Hematopoietic multipotent progenitor cell (in vitro differentiated cells): ENCODE measurements around the gene AGBL4. TPM values are rescaled to one million over a fixed set of nuclear protein-coding genes. Genes with fewer than 3 reads are reported as not detected.
"Not testable (repeated sequence)": the region's sequence is repeated elsewhere in the genome, so short reads cannot be mapped to it uniquely, and the experiment has no call there.

Experiments used
- DNase-seq, 3 donors: peaks; one replicate each; pipeline ENCODE4 v3.0.0-alpha.2; 2011 to 2015; ENCODE audit warnings: low read depth in 2 of 3, low spot score in 2 of 3
- total RNA-seq: library from RNA; depleted of rRNA; stranded (reverse); fragments of >200 nt; gene quantifications from one replicate; pipeline ENCODE4 v1.2.3, GENCODE V29; 2012

Gene AGBL4
- total RNA-seq, 1 donor = 0.54 TPM

DNA sequence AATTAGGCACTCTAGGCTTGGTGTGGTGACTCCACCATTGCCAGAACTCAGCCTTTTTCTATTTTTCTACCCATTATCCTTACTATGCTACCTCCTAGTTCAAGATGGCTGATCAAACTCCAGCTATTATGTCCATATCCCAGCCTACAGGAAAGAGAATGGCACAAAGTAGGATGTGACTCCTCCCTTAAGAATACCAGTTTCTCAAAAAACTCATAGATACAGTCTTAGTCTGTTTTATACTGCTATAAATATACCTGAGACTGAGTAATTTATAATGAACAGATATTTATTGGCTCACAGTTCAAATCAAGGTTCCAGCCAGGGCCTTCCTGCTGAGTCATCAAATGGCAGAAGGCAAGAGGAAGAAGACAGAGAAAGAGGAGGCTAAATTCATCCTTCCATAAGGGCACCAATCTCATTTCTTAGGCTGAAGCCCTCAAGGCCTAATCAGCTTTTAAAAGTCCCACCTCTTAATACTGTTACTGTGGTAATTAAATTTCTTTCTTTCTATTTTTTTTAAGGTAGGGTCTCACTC, 704.3 kb downstream of the AGBL4 start:
- DNase-seq = no peak

DNA sequence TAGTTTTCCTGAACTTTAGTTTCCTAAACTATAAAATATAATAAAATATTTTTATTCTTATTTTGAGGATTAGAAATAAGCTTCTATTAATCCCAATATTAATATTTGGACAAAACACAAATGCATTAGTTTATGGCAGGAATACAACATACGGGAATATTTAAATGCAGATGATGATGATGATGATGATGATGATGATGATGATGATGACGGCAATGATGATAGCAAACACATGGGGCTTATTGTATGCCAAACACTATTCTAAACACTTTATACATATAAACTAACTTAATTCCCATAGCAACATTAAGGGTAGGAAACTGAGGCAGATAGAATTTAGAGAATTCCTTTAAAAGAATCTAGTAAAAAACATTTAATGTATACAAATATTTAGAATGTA, 705.5 kb downstream of the AGBL4 start:
- no peak for DNase-seq

DNA sequence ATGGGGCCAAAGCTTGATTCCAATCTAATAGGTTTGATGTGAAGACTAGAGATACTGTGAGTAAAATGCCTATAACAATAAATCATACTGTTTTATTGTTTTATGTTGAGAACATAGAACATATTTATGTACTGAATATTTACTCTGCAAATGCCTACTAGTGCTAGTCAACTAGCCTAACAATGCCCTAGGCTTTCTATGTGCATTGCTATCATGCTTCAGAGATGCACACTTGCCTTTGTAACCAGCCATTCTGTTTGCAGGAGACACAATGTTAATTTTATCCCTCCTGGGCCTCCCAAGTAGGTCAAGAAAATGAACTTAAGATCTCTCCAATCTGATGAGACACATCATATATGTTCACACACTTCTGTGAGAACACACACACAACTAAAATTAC, 716.3 kb downstream of the AGBL4 start:
- DNase-seq = no peak

DNA sequence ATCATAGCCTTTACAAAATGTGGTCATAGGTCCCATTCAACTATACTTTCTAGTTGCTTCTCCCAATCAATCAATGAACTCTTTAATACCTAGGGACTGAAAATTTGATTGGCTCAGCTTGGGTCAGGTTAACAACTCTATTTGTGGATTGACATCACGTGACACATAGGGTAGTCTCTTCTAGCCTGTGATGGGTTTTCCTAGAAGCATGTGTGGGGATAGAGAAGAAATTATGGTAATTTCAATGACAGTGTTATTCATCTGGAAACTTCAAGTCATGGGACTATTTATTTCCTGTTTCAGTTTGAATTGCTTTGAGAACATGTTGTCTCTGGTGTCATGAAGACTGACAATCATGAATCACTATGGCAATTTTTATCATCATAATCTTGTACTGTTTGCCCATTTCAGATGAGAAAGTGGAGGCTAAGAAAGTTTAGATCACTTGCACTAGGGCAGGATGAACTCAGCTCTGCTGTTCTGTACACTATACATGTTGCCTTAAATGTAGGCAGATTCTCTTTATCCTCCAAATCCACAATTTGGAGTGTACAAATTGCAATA, 717.2 kb downstream of the AGBL4 start:
- DNase-seq = no peak

DNA sequence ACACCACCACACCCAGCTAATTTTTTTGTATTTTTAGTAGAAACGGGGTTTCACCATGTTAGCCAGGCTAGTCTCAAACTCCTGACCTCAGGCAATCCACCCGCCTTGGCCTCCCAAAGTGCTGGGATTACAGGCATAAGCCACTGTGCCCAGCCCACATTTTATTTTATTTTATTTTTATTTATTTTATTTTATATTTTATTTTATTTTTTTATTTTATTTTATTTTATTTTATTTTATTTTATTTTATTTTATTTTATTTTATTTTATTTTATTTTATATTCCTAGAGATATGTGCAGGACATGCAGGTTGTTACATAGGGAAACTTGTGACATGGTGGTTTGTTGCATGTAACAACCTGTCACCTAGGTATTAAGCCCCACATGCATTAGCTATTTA, 721.4 kb downstream of the AGBL4 start:
- DNase-seq = not testable (repeated sequence)

DNA sequence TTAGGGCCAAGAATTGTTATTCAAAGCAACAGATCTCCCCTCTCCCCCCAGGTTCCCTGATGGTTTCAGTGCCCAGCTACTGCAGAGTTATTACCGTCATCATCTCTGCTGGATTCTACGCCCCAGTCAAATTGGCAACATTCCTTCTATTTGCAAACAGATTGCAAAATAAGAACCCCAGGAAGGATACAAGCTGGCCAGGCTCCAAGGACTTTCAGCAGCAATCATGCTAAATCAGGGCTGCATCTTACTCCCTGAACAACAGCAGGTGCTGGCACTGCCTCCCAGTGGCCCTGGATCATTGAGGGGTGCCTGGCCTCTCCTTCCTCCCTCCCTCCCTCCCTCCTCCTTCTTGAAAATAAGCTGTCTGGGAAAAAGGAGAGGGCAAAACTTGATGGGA, 725.5 kb downstream of the AGBL4 start:
- no peak for DNase-seq

DNA sequence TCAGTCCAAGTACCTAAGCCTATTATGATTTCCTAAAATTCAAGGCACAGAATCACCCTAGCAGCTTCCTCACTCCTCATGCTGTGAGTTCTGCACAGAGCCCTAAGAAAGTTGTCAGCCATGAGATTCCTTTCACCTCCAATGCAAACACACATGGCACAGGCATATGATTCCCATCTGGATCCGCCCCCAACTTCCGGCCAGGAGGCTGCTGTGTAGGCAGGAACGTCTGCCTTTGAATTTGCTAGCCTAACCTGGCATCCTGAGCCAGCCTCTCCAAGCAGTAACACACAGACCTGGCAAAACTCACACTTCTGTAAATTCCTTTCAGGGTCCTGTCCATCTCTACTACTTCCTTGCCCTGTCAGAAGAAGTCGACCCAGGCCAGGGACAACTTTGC, 726.0 kb downstream of the AGBL4 start:
- DNase-seq = no peak

DNA sequence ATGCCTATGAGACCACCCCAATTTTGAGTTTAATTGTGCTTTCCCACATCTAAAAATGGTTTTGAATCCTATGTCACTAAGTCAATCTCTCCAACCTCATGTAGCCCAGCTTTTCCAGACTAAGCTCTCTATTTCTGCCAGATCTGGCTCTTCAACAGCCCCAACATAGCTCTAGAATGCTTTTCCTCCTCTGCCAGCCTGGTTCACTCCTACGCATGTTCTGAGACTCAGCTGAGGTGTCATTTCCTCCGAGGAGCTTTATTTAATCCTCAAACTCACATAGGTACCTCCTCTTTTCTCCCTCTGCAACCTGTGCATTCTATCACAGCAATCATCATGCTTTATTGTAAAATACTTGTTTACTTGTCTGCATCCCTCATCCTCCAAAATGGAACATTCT, 729.2 kb downstream of the AGBL4 start:
- no peak for DNase-seq

DNA sequence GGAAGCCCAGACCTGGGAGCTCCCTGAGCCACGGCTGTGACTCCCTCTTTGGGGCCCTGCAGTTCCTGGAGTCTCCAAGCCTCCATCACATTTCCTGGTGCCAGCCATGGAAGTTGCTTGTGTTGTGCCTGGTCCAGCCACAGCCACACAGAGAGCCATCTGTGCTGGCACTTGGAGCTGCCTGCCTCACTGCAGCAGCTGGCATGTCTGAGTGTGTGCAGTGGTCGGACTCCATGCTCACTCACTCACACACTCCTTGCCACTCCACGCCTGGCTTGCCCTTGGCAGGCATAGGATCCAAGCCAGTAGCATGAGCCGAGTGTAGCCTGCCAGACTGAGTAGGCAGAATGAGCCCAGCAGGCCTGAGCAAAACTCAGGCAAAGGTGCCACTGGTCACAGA, 730.7 kb downstream of the AGBL4 start:
- no peak for DNase-seq

DNA sequence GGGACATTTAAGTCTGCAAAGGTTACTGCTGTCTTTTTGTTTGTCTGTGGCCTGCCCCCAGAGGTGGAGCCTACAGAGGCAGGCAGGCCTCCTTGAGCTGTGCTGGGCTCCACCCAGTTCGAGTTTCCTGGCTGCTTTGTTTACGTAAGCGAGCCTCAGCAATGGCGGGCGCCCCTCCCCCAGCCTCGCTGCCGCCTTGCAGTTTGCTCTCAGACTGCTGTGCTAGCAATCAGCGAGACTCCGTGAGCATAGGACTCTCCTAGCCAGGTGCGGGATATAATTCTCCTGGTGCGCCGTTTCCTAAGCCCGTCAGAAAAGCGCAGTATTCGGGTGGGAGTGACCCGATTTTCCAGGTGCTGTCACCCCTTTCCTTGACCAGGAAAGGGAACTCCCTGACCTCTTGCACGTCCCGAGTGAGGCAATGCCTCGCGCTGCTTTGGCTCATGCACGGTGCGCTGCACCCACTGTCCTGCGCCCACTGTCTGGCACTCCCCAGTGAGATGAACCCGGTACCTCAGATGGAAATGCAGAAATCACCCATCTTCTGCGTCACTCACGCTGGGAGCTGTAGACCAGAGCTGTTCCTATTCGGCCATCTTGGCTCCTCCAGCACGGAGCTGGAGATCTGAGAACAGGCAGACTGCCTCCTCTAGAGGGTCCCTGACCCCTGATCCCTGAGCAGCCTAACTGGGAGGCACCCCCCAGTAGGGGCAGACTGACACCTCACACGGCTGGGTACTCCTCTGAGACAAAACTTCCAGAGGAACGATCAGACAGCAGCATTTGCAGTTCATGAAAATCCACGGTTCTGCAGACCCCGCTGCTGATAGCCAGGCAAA, 766.3 kb downstream of the AGBL4 start:
- DNase-seq = not testable (repeated sequence)

DNA sequence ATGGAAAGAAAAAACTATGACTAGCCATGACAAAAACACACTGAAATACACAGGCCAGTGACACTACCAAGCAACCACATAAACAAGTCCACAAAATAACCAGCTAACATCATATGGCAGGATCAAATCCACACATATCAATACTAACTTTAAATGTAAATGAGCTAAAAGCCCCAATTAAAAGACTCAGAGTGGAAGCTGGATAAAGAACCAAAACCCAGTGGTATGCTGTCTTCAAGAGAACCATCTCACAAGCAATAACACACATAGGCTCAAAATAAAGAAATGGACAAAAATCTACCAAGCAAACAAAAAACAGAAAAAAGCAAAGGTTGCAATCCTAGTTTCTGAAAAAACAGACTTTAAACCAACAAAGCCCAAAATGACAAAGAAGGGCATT, 770.8 kb downstream of the AGBL4 start:
- no peak for DNase-seq

DNA sequence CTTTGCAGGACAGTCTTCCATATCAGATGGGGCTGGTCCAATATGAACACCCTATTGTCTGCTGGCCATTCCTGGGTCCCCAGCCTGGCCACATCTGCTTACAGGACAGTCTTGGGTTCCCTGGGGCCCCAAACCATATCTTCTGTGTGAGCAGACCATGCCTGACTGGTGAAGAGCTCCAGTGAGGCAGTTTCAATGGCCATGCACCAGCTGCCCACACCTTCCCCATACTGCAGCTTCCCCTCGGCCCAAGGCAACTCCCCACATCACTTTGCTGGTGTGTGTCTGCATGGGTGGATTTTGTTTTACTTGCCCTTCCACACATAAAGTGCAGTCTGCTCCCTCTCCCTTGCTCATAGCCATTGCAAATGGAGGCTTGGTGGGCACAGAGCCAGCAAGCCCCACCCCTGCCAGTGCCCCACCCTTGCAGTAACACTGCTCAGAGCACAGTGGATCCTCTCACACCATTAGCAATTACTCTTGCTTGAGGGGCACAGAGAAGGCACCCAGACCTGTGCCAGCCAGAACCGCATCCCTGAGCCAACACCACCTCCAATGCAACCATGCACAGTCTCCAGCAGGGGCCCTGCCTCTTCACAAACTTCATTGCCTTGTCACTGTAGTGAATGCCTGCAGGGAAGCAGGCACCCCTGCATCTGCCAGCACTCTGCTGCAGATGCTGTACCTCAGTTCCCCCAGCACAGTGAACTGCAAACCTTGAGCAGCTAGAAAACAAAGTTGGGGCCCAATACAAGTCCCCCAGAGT, 772.6 kb downstream of the AGBL4 start:
- DNase-seq = no peak

DNA sequence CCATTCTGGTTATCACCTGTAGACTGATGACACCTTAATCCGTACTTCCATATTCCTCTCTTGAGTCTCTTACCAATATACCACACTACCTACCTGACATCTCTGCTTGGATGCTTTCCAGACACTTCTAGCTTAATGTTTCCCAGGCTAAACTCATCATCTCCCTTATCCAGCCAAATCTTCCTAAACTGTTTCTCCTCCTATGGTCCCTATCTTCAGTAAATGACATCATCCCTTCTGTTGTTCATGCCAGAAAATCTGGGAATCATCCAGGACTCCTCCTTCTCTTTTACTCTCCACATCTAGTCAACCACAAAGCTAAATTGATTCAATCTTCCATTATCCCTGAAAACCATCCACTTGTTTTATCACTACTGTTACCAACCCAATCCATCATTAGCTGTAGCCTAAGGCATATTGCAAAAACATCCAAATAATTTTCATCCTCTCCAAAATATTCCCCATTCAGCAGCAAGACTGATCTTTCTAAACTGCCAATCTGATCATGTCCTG, 783.0 kb downstream of the AGBL4 start:
- DNase-seq = no peak

DNA sequence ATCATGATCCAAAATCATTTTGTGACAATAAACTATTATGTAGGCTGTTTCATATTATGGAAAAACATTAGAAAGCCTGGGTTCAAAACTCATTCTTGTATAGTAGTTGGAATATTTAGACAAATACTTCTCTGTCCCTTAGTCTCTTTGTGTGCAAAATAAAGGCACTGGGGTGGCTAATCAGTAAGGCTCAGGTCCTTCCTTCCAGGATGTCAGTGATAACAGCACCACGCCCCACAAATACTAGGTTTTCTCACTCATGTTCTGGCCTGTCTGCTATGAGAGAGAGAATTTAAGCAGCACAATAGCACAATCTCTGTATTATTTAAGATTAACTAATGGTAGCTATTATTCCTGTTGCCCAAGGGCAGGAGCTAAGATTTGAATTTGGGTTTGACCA, 788.8 kb downstream of the AGBL4 start:
- no peak for DNase-seq

DNA sequence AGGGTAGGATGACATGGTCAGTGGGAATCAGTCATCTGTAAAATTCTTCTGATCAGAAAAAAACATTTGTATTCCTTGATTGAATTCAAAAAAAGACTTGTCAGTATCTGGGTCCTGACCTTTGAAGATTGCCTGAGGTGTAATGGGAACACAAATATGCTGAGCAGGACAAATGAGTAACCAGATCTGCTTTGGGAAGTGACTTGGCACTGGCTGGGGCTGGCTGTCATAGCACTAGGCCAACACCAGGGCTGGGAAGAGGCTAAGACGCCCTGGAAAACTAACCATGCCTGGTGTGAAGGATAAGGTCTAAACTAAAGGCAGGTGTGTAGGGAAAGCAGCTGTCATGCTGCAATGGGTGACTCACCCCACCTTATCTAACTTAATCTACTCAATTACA, 794.2 kb downstream of the AGBL4 start:
- no peak for DNase-seq

DNA sequence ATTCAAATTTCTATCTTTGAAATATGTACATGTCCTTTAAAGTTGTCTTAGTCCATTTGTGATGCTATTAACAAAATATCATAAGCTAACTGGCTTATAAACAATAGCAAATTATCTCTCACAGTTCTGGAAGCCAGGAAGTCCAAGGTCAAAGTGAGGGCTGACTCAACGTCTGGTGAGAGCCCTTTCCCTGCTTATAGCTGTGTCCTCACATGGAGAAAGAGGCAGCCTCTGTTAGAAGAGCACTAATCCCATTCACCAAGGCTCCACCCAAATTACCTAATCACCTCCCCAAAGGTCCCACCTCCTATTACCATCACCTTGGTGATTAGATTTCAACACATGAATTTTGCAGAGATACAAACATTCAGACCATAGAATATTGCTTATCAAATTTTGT, 797.0 kb downstream of the AGBL4 start:
- DNase-seq = no peak

DNA sequence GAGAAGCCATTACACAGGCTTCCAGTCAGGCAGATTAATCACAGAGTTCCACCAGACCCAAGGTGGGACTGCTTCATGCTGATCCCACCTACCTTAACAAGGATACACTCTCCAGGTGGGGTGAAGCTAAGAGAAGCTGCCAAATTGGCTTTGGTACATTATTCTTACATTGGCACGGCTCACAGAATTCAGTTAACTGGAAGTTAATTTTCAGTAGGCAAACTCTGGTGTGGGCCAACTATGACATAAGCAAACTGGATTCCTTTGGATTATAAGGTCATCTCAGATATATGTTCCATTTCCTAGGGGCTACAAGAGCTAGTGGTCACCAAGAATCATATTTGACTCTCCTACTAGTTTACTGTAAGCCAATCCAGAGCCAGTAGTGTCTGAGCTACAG, 798.3 kb downstream of the AGBL4 start:
- no peak for DNase-seq

DNA sequence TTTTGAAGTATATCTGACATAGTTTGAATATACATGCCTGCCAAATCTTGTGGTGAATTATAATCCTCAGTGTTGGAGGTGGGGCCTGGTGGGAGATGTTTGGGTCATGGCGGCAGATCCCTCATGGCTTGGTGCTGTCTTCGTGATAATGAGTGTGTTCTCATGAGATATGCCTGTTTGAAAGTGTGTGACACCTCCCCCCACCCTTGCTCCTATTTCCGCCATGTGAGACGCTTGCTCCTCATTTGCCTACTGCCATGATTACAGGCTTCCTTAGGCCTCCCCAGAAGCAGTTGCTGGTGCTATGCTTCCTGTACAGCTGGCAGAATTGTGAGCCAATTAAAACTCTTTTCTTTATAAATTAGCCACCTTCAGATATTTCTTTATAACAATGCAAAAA, 810.5 kb downstream of the AGBL4 start:
- DNase-seq = no peak

DNA sequence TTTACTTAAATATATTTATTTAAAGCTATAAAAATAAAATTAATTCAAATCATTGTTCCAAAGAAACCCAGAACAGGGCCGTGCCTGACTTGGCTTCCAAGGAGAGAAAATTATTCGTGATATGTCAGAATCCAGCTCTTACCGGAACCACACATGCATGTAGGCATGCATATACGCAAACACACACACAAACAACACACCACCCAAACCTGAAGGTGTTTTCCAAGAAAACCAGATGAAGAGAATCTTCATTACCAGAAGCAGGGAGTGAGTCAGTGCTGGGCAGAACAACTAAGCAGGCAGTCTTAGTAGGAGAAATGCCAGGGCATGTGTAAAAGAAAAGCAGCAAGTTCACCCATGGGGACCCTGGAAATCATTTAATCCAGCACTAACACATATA, 815.0 kb downstream of the AGBL4 start:
- DNase-seq = no peak

DNA sequence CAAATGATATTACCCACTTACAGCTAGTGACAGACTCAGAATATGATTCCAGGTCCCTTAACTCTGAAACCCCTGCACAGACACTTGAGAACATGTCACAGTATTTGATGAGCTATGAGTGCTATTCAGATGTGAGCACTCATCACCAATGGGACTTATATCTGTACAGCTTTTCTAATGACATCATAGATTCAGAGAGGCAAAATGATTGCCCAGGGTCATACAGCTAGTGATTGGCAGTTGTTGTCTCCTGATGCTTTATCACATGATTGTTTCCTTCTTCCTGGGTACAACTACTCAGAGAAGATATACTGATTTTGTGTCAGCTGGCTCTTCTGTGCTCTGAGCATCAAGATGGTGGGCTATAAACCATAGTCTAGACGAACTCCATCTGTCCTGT, 819.0 kb downstream of the AGBL4 start:
- no peak for DNase-seq

DNA sequence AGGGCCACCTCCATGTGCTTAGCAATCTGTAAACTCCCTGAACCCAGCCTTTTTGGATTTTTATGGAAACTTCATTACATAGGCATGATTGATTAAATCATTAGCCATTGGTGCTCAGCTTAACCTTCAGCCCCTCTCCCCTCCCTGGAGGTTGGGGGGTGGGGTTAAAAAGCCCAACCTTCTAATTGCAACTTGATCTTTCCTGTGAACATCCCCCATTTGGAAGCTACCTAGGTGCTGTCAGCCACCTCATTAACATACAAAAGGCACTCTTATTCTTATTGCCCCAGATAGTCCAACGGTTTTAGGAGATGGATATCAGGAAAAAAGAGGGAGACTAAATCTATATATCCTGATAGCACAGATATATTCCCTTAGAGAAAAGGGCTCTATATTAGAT, 823.0 kb downstream of the AGBL4 start:
- no peak for DNase-seq
